Endometrial microvascular endothelial cells (primary cell): ENCODE results near the gene C1QBP. TPM values are rescaled to one million over a fixed set of nuclear protein-coding genes. Genes with fewer than 3 reads are reported as not detected.

Source experiments
- in situ Hi-C: cut with HindIII; loops from 2 replicates; pipeline ENCODE4 v1.10.0; 2017; ENCODE audit warnings: low sequenced_read_pairs, low pct_unique_long_range_greater_than_20kb; ENCODE audit errors: inconsistent ontology term
- total RNA-seq: library from RNA; depleted of rRNA; stranded (reverse); fragments of >200 nt; gene quantifications from one replicate; pipeline ENCODE4 v1.2.3, GENCODE V29; 2015; ENCODE audit errors: inconsistent ontology term

Gene C1QBP
- total RNA-seq, 1 donor from 2014 or later: 345 TPM

- in situ Hi-C loops: no loop called here
Observed at GRCh38 chr17:5399767-5400166, 39.2 kb downstream of the C1QBP start.

GRCh38 chr17:5396612-5397011, 42.3 kb downstream of the C1QBP start:
- in situ Hi-C loops: no loop called here

GRCh38 chr17:5391678-5392077, 47.3 kb downstream of the C1QBP start:
- in situ Hi-C loops: no loop called here

Other genes starting within 250 kb of the C1QBP start
- gene ZNF594, start 247.3 kb downstream of the C1QBP start, total RNA-seq: 2.0 TPM
- not detected for gene SCIMP, start 204.3 kb downstream of the C1QBP start, total RNA-seq
- 31.2 TPM for gene RABEP1, start 156.9 kb downstream of the C1QBP start, total RNA-seq
- 81.7 TPM for gene NUP88, start 19.5 kb downstream of the C1QBP start, total RNA-seq
- 38.2 TPM for gene RPAIN, start 19.0 kb downstream of the C1QBP start, total RNA-seq
- gene DHX33, start 29.8 kb upstream of the C1QBP start, total RNA-seq: 23.0 TPM
- gene DERL2, start 47.0 kb upstream of the C1QBP start, total RNA-seq: 49.2 TPM
- 25.1 TPM for gene MIS12, start 47.4 kb upstream of the C1QBP start, total RNA-seq
- gene NLRP1, start 145.4 kb upstream of the C1QBP start, total RNA-seq: 35.2 TPM